GM18511 (cell line): ENCODE results near the gene APOBEC3A.

Source experiments
- ATAC-seq: cut with Tn5 transposase; IDR thresholded peaks from one replicate; pipeline ENCODE4 v1.9.1; 2021; ENCODE audit warnings: mild to moderate bottlenecking, moderate library complexity; ENCODE audit not compliant: unreplicated experiment

The APOBEC3A gene

DNA sequence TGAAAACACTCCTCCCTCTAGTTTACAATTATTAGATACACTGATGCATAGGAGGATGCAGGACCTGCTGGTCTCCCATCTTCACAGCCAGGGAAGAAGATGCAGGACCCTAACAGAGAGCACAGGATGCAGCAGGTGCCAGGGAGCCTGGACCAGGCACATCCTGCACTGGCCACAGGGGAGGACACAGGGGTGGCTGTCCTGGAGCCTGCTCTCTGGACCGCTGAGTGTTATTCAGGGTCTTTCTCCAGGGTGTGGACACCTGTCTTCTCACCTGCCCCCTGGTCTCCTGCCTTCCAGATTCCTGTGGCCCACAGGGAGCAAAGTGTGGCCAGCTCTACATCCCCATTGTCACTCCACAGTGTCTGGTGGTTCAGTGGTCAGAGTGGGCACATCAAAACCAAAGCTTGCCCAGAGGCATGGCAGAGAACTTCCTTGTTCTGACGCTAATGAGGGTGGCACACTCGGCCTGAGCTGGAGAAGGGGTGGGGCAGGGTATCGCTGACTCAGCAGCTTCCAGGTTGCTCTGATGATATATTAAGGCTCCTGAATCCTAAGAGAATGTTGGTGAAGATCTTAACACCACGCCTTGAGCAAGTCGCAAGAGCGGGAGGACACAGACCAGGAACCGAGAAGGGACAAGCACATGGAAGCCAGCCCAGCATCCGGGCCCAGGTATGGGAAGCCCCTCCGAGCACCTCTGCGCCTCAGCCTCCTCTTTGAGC, at the start of gene APOBEC3A:
APOBEC3A (plus strand) TSS at position 564 of the 725 bp plus-strand sequence; CDS start at position 647, 83 bp downstream.
- no peak for ATAC-seq

DNA sequence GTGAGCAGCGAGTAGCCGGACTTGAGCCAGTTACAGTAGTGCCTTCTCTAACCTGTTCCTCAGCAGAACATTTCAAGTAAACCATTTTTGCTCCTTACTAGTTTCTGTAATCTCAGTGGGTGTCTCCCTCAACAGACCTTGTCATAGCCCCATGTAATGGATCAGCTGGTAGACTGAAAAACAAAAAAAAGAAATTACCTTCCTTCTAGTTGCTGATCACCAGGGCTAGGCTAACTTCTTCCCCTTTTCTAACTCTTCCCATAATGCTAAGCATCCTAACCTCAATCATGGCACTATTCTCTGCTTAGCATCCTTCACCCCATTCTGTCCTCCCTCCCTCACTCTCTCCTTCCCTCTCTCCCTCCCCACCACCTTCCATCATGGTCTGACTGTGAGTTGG, 49.6 kb upstream of the APOBEC3A start:
- ATAC-seq, result no peak

DNA sequence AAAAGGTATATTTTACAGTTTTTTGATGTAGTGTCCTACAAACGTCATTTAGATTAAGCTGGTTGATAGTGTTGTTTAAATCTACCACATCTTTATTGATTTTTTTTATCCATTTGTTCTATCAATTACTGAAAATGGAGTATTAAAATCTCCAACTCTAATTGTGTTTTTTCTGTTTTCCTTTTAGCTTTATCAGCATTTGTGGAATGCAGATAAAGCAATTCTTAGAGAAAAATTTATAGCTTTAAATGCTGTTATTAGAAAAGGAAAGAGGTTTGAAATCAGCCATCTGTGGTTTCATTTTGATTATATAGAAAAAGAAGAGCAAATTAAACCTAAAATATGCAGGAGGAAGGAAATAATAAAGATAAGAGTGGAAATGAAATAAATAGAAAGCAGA, 46.0 kb upstream of the APOBEC3A start:
- ATAC-seq, result no peak

DNA sequence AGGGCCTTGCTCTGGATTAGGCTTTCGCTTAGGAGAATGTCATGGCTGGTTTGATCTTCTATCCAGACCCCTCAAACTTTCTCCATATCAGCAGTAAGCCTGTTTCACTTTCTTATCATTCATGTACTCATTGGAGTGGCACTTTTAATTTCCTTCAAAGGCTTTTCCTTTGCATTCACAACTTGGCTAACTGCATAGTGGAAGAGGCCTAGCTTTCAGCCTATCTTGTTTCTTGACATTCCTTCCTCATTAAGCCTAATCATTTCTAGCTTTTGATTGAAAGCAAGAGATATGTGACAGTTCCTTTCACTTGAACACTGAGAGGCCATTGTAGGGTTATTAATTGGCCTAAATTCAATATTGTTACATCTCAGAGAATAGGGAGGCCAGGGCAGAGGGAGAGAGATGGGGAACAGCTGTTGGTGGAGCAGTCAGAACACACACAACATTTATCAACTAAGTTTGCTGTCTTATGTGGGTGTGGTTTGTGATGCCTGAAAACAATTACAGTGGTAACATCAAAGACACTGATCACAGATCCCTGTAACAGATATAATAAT, 37.7 kb upstream of the APOBEC3A start:
- no peak for ATAC-seq

DNA sequence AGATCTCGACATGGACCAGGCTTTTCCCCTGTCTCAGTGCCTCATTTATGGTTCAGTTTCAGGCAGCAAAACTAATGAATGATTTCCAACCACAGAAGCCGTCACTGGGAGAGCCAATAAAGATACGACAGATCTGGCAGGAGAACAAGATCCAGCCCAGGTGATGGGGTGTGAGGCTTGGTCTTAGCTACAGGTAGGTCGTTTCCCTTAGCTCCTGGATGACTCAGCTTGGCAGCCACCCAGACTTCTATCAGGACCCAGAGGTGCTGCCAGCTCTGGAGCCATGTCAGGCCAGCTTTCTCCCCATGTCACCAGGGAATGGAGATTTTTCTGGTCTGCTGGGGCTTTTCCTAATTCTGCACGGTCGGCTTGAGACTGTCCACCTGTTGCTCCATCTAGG, 36.3 kb upstream of the APOBEC3A start:
- no peak for ATAC-seq

DNA sequence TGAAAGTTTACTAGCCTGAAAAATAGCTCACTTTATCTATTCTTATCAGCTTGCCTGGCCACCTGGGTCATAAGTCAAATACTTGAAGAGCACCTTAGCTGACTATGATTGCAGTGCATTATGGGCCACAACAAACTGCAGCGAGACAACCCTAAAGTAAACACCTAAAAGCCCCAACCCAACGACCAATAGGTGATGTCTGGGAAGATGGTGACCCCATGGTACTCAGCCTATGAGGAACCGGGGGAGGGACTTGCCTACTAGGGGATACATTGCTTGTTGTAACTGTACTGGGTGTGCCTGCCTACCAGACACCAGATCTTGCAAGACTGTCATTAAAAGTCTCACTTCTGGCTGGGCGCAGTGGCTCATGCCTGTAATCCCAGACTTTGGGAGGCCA, 35.6 kb upstream of the APOBEC3A start:
- ATAC-seq, result no peak

DNA sequence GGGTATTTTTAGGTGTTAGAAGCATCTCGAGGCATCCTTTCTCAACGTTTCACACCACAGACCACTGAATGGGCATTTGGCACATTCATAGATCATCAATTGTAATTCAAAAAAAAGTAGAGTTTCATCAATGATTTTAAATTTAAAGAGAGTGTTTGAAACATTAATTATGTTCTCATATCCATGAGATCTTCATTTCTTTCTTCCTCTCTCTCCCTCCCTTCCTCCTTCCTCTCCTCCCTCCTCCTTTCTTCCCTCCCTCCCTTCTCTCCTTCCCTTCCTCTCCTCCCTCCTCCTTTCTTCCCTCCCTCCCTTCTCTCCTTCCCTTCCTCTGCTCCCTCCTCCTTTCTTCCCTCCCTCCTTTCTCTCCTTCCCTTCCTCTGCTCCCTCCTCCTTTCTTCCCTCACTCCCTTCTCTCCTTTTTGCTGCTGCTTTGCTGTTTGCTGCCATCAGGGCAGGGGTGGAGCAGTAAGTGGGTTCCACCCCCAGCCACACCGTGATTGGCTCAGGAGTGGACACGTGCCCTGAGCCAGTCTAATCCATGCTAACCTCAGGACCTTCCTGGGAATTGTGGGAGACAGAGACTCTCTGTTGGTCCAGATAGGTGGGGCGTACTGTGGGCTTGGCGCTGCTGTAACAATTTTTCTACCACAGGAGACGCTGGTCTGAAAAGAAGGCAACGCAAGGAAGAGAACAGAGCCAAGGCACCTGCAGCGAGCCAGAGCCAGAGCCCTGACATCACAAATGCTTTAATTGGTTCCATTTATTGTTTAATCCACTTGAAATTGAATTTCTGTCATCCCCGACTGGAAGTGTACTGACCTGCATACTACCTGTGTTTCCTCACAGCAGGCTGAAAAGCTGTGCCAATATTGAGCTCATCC, 33.7 kb upstream of the APOBEC3A start:
- ATAC-seq, result no peak

DNA sequence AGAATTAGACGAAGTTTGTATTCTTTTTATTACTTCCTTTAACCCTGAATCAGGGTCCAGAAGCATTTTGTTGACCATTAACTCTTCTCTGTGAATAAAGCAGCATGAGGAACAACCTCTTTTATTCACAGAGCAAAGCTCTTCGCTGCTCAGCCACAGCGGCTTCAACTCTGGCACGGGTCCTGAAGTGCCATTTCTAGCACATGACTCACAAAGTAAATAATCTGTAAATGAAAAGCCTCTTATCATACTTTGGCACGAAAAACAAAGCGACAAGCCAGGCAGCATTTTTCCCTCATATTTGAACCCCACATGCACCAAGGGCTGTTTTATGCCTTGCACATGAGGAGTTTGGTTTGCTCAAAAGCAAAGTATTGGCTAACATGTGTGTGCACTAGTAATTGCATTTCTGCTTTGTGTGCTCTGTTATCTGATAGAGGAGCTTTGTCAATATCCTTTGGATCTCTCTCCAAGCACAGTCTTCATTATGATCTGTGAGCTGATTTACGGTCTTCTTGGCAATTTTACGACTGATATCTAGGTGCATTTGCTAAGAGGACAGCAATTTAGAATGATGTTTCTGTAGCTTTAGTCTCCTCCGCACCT, 33.0 kb upstream of the APOBEC3A start:
- ATAC-seq, result no peak

DNA sequence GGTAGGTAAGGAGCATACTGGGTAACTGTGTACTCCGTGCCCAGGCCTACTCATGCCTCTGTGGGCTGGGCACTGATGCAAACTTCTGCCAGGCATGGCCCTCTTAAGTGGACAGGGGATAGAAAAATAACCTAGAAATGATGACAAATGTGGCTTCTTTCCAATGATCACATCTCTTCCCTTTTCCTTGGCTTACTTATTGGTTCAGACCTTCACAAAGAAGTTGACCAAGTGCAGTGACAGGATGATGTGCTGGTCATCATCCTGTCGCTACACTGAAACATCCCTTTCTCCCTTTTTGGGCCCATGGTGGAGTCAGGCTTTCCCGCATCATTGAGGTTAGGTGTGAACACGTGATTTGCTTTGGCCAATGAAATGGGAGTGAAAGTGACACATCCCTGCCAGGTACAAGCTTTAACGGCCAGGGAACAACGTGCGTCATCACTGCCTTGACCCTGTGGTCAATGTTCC, 31.8 kb upstream of the APOBEC3A start:
- no peak for ATAC-seq

DNA sequence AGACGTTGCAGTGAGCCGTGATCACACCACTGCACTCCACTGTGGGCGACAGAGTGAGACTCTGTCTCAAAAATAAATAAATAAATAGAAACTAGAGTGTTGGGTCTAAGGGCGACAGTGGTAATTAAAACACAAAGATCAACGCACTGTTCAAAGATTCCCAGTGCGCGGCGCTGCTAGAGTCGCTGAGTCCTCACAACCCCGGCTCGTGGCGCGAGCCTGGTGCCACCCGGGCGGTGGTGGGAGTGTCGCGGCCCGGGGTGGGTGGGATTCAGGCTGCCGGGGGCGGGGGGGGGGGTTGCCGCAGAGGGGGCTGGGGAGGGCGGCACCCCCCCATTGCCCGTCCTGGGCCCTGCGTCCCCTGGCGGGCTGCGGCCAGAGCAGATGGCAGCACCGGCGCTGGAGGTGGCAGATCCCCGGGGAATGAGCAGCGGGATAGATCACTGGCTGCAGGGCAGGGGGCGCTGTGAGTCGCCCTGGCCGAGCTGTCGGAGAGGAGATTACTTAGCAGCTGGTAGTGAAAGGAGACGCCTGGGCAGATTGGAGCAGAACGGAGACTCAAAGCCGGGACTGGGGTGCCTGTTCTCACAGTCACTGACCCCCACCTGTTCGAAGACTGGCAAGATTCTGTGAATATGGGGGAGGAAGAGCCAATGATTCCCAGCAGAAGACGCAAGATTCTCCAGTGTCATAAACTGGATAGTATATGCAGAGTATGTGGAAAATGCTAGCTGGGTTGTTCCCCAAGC, 30.2 kb upstream of the APOBEC3A start:
- ATAC-seq, result no peak

DNA sequence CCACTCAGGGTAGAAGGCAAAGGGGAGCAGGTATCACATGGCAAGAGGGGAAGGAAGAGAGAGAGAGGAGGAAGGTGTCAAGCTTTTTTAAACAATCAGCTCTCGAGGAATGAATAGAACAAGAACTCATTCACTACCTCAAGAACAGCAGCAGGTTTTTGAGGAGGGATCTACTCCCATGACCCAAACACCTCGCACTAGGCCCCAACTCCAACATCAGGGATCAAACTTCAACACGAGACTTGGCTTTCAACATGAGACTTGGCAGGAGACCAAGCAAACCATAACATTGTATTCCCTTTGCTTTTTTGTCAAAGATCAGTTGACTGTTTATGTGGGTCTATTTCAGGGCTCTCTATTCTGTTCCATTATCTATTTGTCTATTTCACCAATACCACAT, 26.9 kb upstream of the APOBEC3A start:
- no peak for ATAC-seq

DNA sequence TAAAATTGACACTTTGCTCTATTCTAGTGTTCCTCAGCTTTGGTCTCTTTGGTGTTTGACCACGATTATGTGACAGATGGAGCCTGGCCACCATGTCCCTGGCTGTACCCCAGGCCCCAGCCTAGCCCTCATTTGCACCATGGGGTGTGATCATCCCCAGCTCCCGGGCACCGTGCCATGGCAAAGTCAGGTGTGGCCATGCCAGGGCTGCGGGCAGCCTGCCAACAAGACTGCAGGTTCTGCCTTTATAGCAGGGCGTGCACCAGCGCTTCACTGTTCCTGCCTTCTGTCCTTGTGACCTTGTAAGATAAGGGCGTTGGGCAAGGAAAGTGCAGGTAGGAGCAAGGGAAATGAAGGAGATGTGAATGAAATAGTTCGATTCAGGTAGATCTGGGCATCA, 22.4 kb upstream of the APOBEC3A start:
- ATAC-seq, result no peak

DNA sequence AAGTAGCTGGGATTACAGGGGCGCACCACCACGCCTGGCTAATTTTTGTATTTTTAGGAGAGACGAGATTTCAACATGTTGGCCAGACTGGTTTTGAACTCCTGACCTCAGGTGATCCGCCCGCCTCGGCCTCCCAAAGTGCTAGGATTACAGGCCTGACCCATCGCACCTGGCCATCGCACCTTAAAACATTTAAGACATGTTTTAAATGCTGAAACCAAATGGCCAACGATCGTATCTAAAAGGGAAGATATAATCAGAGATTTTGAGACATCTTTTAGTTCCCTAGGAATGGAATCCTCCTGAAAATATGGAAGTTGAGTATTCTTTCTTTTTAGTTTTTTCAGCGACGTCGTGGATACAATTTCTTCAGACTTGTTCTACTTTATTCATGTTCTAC, 21.8 kb upstream of the APOBEC3A start:
- no peak for ATAC-seq

DNA sequence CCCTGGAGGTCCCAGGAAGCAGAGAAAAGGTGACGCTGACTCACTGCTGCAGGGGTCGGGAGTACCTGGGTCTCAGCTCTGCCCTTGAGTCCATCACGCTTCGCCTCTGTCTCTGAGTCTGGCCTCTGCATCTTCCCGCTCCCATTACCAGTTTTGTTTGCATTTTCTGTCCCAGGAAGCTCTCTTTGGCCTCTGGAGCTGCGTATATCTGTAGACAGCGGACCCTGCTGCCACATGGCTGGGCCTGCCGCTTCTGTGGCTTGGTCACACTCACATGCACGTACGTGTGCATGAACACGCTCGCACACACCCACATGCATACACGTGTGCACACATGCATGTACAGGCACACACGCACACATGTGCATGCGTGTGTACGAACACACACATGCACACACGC, 20.8 kb upstream of the APOBEC3A start:
- no peak for ATAC-seq

DNA sequence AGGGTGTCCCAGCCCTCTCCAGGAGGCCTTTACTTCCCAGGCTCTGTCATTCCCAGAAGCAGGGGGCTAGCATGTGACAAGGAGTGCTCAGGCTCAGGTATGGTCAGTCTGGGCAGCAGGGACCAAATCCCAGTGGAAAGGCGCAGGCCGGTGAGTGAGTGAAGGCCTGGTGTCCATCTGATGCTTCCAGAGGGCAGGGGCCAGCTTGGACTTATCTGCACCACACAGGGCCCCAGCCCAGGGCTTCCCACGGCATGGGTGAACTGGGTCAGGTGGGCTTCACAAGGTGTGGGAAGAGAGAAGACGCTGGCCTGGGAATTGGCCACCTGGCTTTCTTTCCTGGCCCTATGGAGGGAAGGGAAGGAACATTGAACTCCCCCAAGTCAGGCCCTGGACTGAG, 20.4 kb upstream of the APOBEC3A start:
- ATAC-seq, result no peak

DNA sequence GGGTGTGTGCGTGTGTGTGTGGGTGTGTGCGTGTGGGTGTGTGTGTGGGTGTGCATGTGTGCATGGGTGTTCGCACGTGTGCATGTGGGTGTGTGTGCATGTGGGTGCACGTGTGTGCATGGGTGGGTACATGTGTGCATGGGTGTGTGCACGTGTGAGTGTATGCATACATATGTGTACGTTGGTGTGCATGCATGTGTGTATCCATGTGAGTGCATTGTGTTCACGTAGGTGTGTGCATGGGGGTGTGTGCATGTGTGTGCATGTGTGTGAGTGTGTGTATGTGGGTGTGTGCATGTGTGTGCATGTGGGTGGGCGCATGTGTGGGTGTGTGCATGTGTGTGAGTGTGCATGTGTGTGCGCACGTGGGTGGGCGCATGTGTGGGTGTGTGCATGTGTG, 19.9 kb upstream of the APOBEC3A start:
- ATAC-seq, result no peak

DNA sequence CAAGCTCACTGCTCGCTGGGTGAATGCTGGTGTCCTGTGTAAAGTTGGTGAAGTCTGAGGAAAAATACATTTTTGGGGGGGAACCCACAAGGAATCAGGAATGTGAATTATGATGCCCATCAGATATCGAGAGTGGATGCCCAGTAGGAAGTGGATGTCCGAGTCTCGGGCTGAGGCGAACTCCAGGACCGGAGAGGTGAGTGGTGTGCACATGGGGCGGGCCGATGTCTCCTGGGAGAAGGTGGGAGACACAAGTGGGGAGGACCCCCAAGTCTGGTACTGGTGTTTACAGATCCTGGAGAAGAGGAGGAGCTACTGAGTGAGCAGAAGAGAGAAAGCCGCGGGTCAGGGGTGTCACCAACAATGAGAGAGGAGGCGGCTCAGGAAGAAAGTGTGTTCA, 19.2 kb upstream of the APOBEC3A start:
- ATAC-seq, result no peak

DNA sequence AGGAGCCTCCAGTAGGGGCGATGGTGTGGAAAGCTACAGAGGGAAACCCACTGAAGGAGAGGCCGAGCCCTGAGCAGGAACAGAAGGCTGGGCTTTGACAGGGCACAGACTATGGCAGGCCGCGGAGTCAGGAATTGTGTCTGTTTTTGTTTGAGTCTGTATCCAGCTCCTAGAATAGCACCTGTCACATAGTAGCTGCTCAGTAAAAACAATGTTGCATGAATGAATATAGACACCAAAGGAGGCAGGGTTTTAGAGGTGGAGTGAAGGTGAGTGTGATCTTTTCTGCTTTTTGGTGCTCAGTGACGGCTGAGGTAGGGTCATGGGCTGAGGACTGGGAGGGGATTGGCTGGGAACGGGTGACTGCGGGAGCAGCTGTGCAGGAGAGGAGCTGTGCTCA, 18.5 kb upstream of the APOBEC3A start:
- ATAC-seq, result no peak

DNA sequence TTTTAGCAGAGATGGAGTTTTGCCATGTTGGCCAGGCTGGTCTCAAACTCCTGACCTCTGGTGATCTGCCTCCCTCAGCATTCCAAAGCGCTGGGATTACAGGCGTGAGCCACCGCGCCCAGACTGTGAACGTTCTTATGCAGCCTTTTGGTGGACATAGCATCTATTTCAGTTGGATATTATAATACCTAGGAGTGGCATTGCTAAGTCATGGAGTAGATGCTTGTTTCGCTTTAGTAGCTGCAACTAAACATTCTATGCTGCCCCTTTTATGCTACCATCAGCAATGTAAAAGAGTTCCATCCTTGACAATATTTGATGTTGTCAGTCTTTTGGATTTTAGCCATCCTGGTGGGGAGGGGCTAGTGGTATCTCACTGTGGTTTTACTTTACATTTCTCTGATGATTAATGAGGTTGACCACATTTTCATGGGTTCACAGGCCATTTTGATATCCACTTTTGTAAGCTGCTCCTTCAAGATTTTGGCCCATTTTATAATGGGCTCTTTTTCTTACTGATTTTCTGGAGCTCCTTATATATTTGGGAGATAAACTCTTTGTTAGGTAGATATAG, 16.5 kb upstream of the APOBEC3A start:
- no peak for ATAC-seq

DNA sequence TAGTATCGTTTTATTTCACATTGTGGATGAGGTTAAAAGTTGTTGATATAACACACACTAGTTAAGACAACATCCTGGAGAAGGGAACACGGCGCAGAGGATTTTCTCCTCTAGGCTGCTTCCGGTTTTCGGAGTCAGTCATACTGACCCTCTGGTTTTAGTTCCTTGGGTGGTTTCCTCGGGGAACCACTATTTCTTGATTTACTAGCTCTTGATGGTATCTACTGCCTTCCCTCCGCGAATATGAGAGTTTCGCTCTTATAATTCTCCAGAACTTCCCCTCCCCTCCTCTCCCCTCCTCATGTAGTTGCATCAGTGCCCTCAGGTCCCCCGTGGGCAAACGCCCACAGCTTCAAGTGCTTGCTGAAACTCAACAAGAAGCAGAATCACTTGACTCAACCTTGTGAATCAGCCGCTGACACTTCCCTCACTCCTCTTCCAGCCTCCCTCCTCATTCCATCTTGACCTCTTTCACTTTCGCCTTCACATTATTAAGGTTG, 15.9 kb upstream of the APOBEC3A start:
- ATAC-seq, result peak; percentile 71
